Heart right ventricle (tissue), 16 donors: Measurements from ENCODE around the gene TLCD1. TPM values are rescaled to one million over a fixed set of nuclear protein-coding genes. Genes with fewer than 3 reads are reported as not detected.

Source experiments
- ATAC-seq, 8 donors: fragments of 200-7000 bp; cut with Tn5 transposase; one replicate each; pipeline ENCODE4 v1.9.1; 2020; ENCODE audit warnings: mild to moderate bottlenecking in 8 of 8, moderate library complexity in 8 of 8, moderate number of reproducible peaks in 1 of 8
- DNase-seq, 2 donors: peaks; one replicate each; pipeline ENCODE4 v3.0.0-alpha.2; 2020
- H3K27ac ChIP-seq, 10 donors: fragments of 200-600 bp; sonication (generic) in 2 of 10; one replicate each; pipeline versions ENCODE4 v1.5.0 to v1.8.0; 2020 to 2022; ENCODE audit warnings: mild to moderate bottlenecking in 3 of 10
- H3K27me3 ChIP-seq, 7 donors: fragments of 200-600 bp; one replicate each; pipeline ENCODE4 v1.8.0; 2021 to 2022; ENCODE audit warnings: mild to moderate bottlenecking in 2 of 7
- H3K36me3 ChIP-seq, 9 donors: fragments of 200-600 bp; sonication (generic) in 1 of 9; one replicate each; pipeline versions ENCODE4 v1.5.0 to v1.8.0; 2020 to 2022; ENCODE audit warnings: mild to moderate bottlenecking in 2 of 9
- H3K4me1 ChIP-seq, 9 donors: fragments of 200-600 bp; sonication (generic) in 1 of 9; one replicate each; pipeline versions ENCODE4 v1.5.0 to v1.8.0; 2020 to 2022; ENCODE audit warnings: mild to moderate bottlenecking in 4 of 9
- H3K4me3 ChIP-seq, 10 donors: fragments of 200-600 bp; sonication (generic) in 2 of 10; one replicate each; pipeline versions ENCODE4 v1.5.0 to v1.8.0; 2020 to 2022; ENCODE audit warnings: mild to moderate bottlenecking in 7 of 10, moderate library complexity in 2 of 10
- H3K9me3 ChIP-seq, 11 donors: fragments of 200-600 bp in 10 of 11; sonication (generic) in 2 of 11; one replicate each; pipeline versions ENCODE4 v1.5.0 to v1.8.0; 2013 to 2022; ENCODE audit warnings: mild to moderate bottlenecking in 2 of 11, control low read depth in 1 of 11, moderate library complexity in 1 of 11
- CTCF ChIP-seq, 9 donors: fragments of 200-600 bp; sonication (generic) in 2 of 9; IDR thresholded peaks; one replicate each; pipeline versions ENCODE4 v1.5.0 to v1.8.0; 2021 to 2022; ENCODE audit warnings: antibody characterized with exemption in 9 of 9, mild to moderate bottlenecking in 5 of 9, moderate library complexity in 1 of 9
- WGBS, 2 donors: extraction: QIAGEN DNeasy Blood & Tissue Kit; methylation state at CpG; one replicate each; pipeline ENCODE4 v1.1.7; 2013; ENCODE audit warnings: inconsistent platforms in 1 of 2; 5-methylcytosine and 5-hydroxymethylcytosine counted together
- intact Hi-C, 10 donors: fragments of 100-400 bp; cut with DNase I; formaldehyde crosslinking; loops; one replicate each; pipeline versions ENCODE4 v1.11.1 to v1.14.2; 2022
- polyA plus RNA-seq, 2 donors: library from polyadenylated mRNA; stranded (reverse); fragments of 200-250 nt; gene quantifications; one replicate each; pipeline ENCODE4 v1.2.3, GENCODE V29; 2013
- total RNA-seq, 10 donors: library from RNA; stranded (reverse); fragmentation: NEBNext Ultra II Directional in 3 of 10; extraction: Animal tissue kit (Norgen Biotek cat#: 25700) in 3 of 10; gene quantifications; one replicate each; pipeline versions ENCODE4 v1.2.1 to v1.2.4, GENCODE V29; 2021 to 2023
- donor health status: Arrhythmogenic right ventricular cardiomyopathy.
- donor health status: ischemic (EF 13 %, LVEDD 7.1; RV severe dilation, severe dysfunction).
- donor health status: healthy with polysubstance abuse.
- donor health status: DM: no; HTN: yes; CAD: no.
- donor health status: DM: no; HTN: no; CAD: no.
- donor health status: ischemic (EF 25% LVEDD 6.9; RV normal size, moderate dysfunction).
- donor health status: ischemic (EF 25% LVEDD 5.7; RV mildly dilated, moderate dysfunction).
- donor health status: healthy.
- donor health status: DM: yes; HTN: yes; CAD: no.
- donor health status: Ischemic cardiomyopathy.
- donor health status: ischemic (EF 35%, LVEDD 5.7; RV mildly dilated, moderate dysfunction).
- donor health status: nonischemic (EF 11% LVEDD 7.7; RV severe dilation, severe dysfunction).
- donor health status: DM: yes; HTN: yes; CAD: no.
- donor health status: PGD.
- donor health status: ischemic (EF 29% LVEDD 5.4; RV normal size, mild dysfunction).
- donor health status: nonischemic (EF 23%, LVEDD 6.1; RV moderate dilation, normal function).

The TLCD1 gene
- total and polyA plus RNA-seq, 12 donors, result 0.36 to 9.3 (median 1.1) TPM

DNA sequence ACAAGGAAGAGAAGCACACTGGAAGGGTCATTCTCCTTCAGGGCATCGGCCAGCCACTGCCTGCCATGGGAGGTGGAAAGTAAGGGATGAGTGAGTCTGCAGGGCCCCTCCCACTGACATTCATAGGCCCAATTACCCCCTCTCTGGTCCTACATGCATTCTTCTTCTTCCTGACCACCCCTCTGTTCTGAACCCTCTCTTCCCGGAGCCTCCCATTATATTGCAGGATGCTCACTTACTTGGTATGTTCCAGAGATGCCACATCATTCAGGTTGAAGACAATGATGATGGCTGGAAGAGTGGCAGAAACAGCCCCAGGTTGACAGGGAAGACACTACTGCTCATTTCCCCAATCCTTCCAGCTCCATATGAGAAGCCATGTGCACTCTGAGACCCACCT, 10.8 kb downstream of the TLCD1 start:
- no peak for ATAC-seq
- no peak for DNase-seq
- peaks cover 0 to 24% (median 0%) of the 10 kb centered on the region in 9 donors for H3K36me3 ChIP-seq
- H3K9me3 ChIP-seq, result no peaks in the 10 kb centered on the region
- peaks cover 0 to 57% (median 43%) of the 10 kb centered on the region in 9 donors for H3K4me1 ChIP-seq
- no peak overlapping the region for H3K27ac ChIP-seq
- H3K27me3 ChIP-seq, result peaks cover 0 to 13% (median 7%) of the 10 kb centered on the region in 7 donors
- no peak overlapping the region for H3K4me3 ChIP-seq
- intact Hi-C loops, result loop anchor here in 1 of 10 donors (5.0 kb wide), 1 partner anchor 68 kb away; the partner anchor contains the start of gene BLTP2
- TF ChIP-seq CTCF (IDR thresholded peaks at IDR 0.05), result no peak
- 89 to 98% methylated on average over 2 of the region's 2 CpGs for WGBS, 2 donors

DNA sequence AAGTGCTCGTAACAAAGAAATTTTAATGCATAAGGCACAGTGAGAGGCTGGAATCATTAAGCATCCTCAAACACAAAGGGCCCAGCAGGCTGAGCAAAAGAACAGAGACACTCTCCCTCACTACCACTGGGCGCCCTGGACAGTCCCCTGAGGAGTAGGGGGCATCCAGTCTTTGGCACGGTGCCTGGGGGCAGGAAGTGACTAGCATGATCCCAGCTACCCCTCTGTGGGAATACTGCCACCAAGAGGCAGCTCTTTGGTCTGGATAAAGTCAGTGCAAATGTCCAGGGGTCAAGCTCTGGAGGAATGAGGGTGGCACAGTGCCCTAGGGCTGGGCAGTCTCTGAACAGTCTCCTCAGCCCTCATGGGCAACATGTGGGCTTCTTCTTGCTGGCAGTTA, 11.8 kb downstream of the TLCD1 start:
- intact Hi-C loops, result no loop called here
- Histone ChIP-seq H3K27me3 (peaks cover 0 to 13% (median 7%) of the 10 kb centered on the region in 7 donors), H3K4me3 (no peak overlapping the region), H3K9me3 (no peaks in the 10 kb centered on the region), H3K36me3 (peaks cover 0 to 24% (median 0%) of the 10 kb centered on the region in 9 donors), H3K27ac (no peak overlapping the region), H3K4me1 (peaks cover 0 to 59% (median 44%) of the 10 kb centered on the region in 9 donors)
- 93 to 96% methylated on average over 3 of the region's 3 CpGs for WGBS, 2 donors
- no peak for DNase-seq
- no peak for ATAC-seq
- no peak for TF ChIP-seq CTCF (IDR thresholded peaks at IDR 0.05)

DNA sequence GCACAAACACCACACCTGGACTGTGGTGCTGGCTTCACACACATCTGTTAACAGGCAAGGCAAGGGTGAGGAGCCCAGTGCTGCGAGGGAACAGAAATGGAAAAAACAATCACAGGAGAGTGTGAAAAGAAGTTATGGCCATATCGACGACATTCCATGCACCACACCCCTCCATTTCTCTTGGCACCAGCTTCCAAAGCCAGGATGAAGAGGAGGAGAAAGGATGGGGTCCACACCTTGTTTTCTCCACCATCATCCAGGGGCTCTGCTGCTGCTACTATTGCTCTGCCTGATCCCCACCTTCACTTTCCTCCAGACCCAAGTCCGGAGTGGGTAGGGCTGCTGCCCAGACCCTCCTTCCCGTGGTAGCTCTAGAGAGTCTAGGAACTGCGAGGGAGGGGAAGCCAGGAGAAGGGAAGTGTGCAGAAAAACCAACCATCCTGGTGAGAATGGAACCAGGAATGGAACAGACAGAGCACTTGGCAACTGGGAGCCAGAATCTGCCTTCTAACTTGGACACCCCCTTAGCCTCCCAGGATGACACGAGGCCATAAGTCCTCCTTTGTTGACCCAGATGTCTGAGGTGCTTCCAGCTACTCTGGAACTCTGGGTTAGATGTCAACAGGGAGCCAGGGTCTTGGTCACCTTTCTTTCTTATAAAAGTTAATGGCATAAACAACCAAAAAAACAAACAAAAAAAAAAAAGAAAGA, 13.2 kb downstream of the TLCD1 start:
- peaks cover 0 to 24% (median 0%) of the 10 kb centered on the region in 9 donors for H3K36me3 ChIP-seq
- TF ChIP-seq CTCF (IDR thresholded peaks at IDR 0.05), result no peak
- peak overlapping the region in 1 of 10 donors; percentile 72 for H3K4me3 ChIP-seq
- WGBS, 2 donors, result 79 to 81% methylated on average over 7 of the region's 7 CpGs
- no peak for DNase-seq
- H3K9me3 ChIP-seq, result no peaks in the 10 kb centered on the region
- H3K27me3 ChIP-seq, result peaks cover 0 to 13% (median 7%) of the 10 kb centered on the region in 7 donors
- intact Hi-C loops, result no loop called here
- H3K4me1 ChIP-seq, result peaks cover 0 to 45% (median 30%) of the 10 kb centered on the region in 9 donors
- H3K27ac ChIP-seq, result peak overlapping the region in 5 of 10 donors; percentile 86 to 95 (median 88)
- no peak for ATAC-seq

GRCh38 chr17:28712032-28712704, 13.9 kb downstream of the TLCD1 start:
- TF ChIP-seq CTCF (IDR thresholded peaks at IDR 0.05), result no peak
- H3K27me3 ChIP-seq, result peaks cover 0 to 8% (median 3%) of the 10 kb centered on the region in 7 donors
- peak overlapping the region; percentile 68 to 95 (median 90) for H3K27ac ChIP-seq
- ATAC-seq, result peak in 7 of 8 donors; percentile 5 to 46 (median 18)
- WGBS, 2 donors, result 31 to 35% methylated on average over 34 of the region's 34 CpGs
- H3K9me3 ChIP-seq, result no peaks in the 10 kb centered on the region
- H3K4me3 ChIP-seq, result peak overlapping the region; percentile 45 to 88 (median 66)
- DNase-seq, result peak; percentile 55 to 68
- H3K4me1 ChIP-seq, result peaks cover 0 to 39% (median 25%) of the 10 kb centered on the region in 9 donors
- intact Hi-C loops, result no loop called here
- peaks cover 0 to 24% (median 0%) of the 10 kb centered on the region in 9 donors for H3K36me3 ChIP-seq
